Muscle of leg (tissue), 11 donors: ENCODE results near the gene SSTR3. TPM values are rescaled to one million over a fixed set of nuclear protein-coding genes. Genes with fewer than 3 reads are reported as not detected.

Experiments used
- DNase-seq: peaks from one replicate; pipeline ENCODE4 v3.0.0; 2013
- H3K27ac ChIP-seq: one replicate; pipeline ENCODE4 v1.5.1; 2013; ENCODE audit warnings: mild to moderate bottlenecking, low read length, control low read depth
- H3K27me3 ChIP-seq: one replicate; pipeline ENCODE4 v1.6.1; 2013; ENCODE audit warnings: low read length; ENCODE audit not compliant: control insufficient read depth, insufficient read depth
- H3K36me3 ChIP-seq: one replicate; pipeline ENCODE4 v1.6.1; 2013; ENCODE audit warnings: low read length; ENCODE audit not compliant: control insufficient read depth, insufficient read depth
- H3K4me1 ChIP-seq: one replicate; pipeline ENCODE4 v1.6.1; 2013; ENCODE audit warnings: low read length; ENCODE audit not compliant: control insufficient read depth, insufficient read depth
- H3K4me3 ChIP-seq: one replicate; pipeline ENCODE4 v1.5.1; 2013; ENCODE audit warnings: low read length, control low read depth
- H3K9me3 ChIP-seq: replicated peaks from 2 replicates; pipeline ENCODE4 v1.6.1; 2013; ENCODE audit warnings: low read depth, low read length; ENCODE audit not compliant: control insufficient read depth
- WGBS: methylation state at CpG from one replicate; pipeline ENCODE4 v1.1.5; 2013; ENCODE audit warnings: missing lambda C conversion rate; ENCODE audit not compliant: insufficient coverage; 5-methylcytosine and 5-hydroxymethylcytosine counted together
- polyA plus RNA-seq, 8 donors: library from polyadenylated mRNA; unstranded; fragments of 120-200 nt; gene quantifications; one replicate each; pipeline versions ENCODE4 v1.2.1 to v1.2.3, GENCODE V29; 2013; ENCODE audit warnings: inconsistent platforms in 1 of 8, low replicate concordance in 1 of 8; ENCODE audit not compliant: insufficient read length in 8 of 8, insufficient read depth in 1 of 8
- total RNA-seq: library from RNA; stranded (reverse); fragments of 120-200 nt; gene quantifications from one replicate; pipeline ENCODE4 v1.2.4, GENCODE V29; 2013

Gene SSTR3
- total and polyA plus RNA-seq, 9 donors = 0.04 TPM; not detected in 8

- no peaks in the 10 kb centered on the region for H3K36me3 ChIP-seq
- H3K27me3 ChIP-seq = peaks cover 10% of the 10 kb centered on the region
- H3K4me1 ChIP-seq = no peaks in the 10 kb centered on the region
- DNase-seq = no peak
- 97% methylated on average over 5 of the region's 8 CpGs for WGBS
- H3K4me3 ChIP-seq = no peak overlapping the region
- peaks cover 3% of the 10 kb centered on the region for H3K9me3 ChIP-seq
- H3K27ac ChIP-seq = no peak overlapping the region
These were observed 56.3 kb downstream of the SSTR3 start for GRCh38 chr22:37155971-37156370.

- Histone ChIP-seq H3K4me1 (no peaks in the 10 kb centered on the region), H3K9me3 (peaks cover 5% of the 10 kb centered on the region), H3K27me3 (peaks cover 10% of the 10 kb centered on the region), H3K27ac (no peak overlapping the region), H3K36me3 (no peaks in the 10 kb centered on the region), H3K4me3 (no peak overlapping the region)
- DNase-seq = no peak
- 73% methylated on average over 7 of the region's 7 CpGs for WGBS
These were observed 57.2 kb downstream of the SSTR3 start for GRCh38 chr22:37154925-37155712.

Other genes starting within 250 kb of the SSTR3 start
- 22.3 TPM for gene TST, start 193.0 kb downstream of the SSTR3 start, total RNA-seq
- gene TST, start 193.0 kb downstream of the SSTR3 start, polyA plus RNA-seq = 10 to 100 TPM; 16.2 to 21.8 (median 17.2) TPM
- 56.0 TPM for gene MPST, start 192.7 kb downstream of the SSTR3 start, total RNA-seq
- gene MPST, start 192.7 kb downstream of the SSTR3 start, polyA plus RNA-seq = 10 to 100 TPM; 44.4 to 64.0 (median 51.9) TPM
- 10.6 TPM for gene KCTD17, start 160.7 kb downstream of the SSTR3 start, total RNA-seq
- gene KCTD17, start 160.7 kb downstream of the SSTR3 start, polyA plus RNA-seq = 10 to 100 TPM; 15.6 to 22.1 (median 19.5) TPM
- gene TMPRSS6, start 102.8 kb downstream of the SSTR3 start, total RNA-seq = not detected
- gene TMPRSS6, start 102.8 kb downstream of the SSTR3 start, polyA plus RNA-seq = under 1 TPM; 0.04 to 0.18 (median 0.11) TPM
- 0.27 TPM for gene IL2RB, start 62.6 kb downstream of the SSTR3 start, total RNA-seq
- 1 to 10 TPM in 5 of 8 donors, under 1 TPM in 3; 0.68 to 1.7 (median 1.3) TPM for gene IL2RB, start 62.6 kb downstream of the SSTR3 start, polyA plus RNA-seq
- gene C1QTNF6, start 24.2 kb downstream of the SSTR3 start, total RNA-seq = 10.3 TPM
- gene C1QTNF6, start 24.2 kb downstream of the SSTR3 start, polyA plus RNA-seq = 10 to 100 TPM; 13.7 to 28.9 (median 18.6) TPM
- gene RAC2, start 31.8 kb upstream of the SSTR3 start, total RNA-seq = 2.4 TPM
- gene RAC2, start 31.8 kb upstream of the SSTR3 start, polyA plus RNA-seq = 10 to 100 TPM in 1 of 8 donors, 1 to 10 TPM in 7; 6.0 to 11.2 (median 7.1) TPM
- 6.5 TPM for gene CYTH4, start 70.0 kb upstream of the SSTR3 start, total RNA-seq
- 1 to 10 TPM; 4.6 to 9.6 (median 5.7) TPM for gene CYTH4, start 70.0 kb upstream of the SSTR3 start, polyA plus RNA-seq
- gene ELFN2, start 215.0 kb upstream of the SSTR3 start, total RNA-seq = 0.35 TPM
- 1 to 10 TPM in 5 of 8 donors, under 1 TPM in 3; 0.67 to 2.2 (median 1.3) TPM for gene ELFN2, start 215.0 kb upstream of the SSTR3 start, polyA plus RNA-seq